GM21786 (cell line): ENCODE measurements around the gene CP.

Source experiments
- ATAC-seq: cut with Tn5 transposase; IDR thresholded peaks from one replicate; pipeline ENCODE4 v1.9.1; 2021; ENCODE audit not compliant: unreplicated experiment

CP gene

DNA sequence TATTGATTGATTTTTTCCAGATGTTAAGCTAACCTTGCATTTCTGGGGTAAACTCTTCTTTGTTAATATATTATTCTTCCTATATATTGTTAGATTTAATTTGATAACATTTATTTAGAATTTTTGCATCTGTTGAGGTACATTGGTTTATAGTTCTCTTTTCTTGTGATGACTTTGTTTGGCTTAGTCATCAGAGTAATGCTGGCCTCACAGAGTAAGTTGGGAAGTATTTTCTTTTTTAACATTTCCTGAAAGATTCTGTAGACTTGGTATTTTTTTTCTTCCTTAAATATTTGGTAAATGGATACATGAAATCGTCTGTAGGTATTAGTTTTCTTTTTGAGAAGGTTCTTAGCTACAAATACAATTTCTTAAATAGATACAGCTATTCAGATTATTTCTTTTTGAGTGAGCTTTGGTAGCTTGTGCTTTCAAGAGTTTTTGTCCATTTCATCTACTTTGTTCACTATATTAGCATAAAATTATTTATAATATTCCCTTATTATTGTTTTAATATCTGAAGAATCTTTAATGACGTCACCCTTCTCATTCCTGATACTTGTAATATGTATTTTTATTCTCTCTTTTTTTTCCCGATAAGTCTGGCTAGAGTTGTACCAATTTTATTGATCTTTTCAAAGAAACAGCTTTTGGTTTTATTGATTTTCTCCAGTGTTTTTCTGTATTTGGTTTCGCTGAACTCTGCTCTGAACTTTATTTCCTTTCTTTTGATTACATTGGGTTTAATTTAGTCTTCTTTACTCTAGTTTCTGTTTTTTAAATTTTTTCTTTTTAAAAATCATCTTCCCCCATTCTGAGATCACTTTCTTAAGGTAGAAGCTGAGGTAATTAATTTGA, 98.7 kb downstream of the CP start:
- ATAC-seq = no peak
